Measurements from ENCODE around the gene PDSS2. TPM values are rescaled to one million over a fixed set of nuclear protein-coding genes. Genes with fewer than 3 reads are reported as not detected.

The PDSS2 gene
- total and polyA plus RNA-seq, 2 of the 4 experiments (the other 2 are of a cell fraction), result 8.6 to 9.2 TPM

GRCh38 chr6:107267006-107267405 is 192.4 kb downstream of the PDSS2 start:
- ATAC-seq (ENCODE audit: low read depth) (no peak), DNase-seq (no peak)
- Histone ChIP-seq H2AFZ (replicated peaks; ENCODE audit: low read length, poor library complexity) (no peak overlapping the region), H3K23ac (ENCODE audit: low read depth, low read length) (no peak overlapping the region), H4K8ac (ENCODE audit: low read depth in 2 of 2, low read length in 2 of 2) (no peak overlapping the region), H2AK5ac (ENCODE audit: low read depth, low read length) (no peak overlapping the region), H3K9me1 (ENCODE audit: insufficient read depth, low read length) (no peaks in the 10 kb centered on the region), H3K9me3 (ENCODE audit: control insufficient read depth, insufficient read depth, low read length) (no peaks in the 10 kb centered on the region), H4K91ac (ENCODE audit: insufficient read depth, low read depth, low read length) (no peak overlapping the region), H3K18ac (ENCODE audit: low read depth, low read length) (no peak overlapping the region), H3K14ac (replicated peaks; ENCODE audit: low read depth, low read length) (no peak overlapping the region), H3K4me2 (ENCODE audit: low read depth, low read length) (no peak overlapping the region), H3K27ac (ENCODE audit: insufficient read depth, low read length) (no peak overlapping the region), H2BK120ac (ENCODE audit: low read depth, low read length) (no peak overlapping the region), H4K5ac (ENCODE audit: low read depth, low read length) (no peak overlapping the region), H3K36me3 (ENCODE audit: control insufficient read depth, insufficient read depth, low read length) (no peaks in the 10 kb centered on the region), H3K4me1 (ENCODE audit: control insufficient read depth, insufficient read depth, low read length) (no peaks in the 10 kb centered on the region), H3K9ac (ENCODE audit: low read depth, low read length) (no peak overlapping the region), H3K27me3 (ENCODE audit: control insufficient read depth, insufficient read depth, low read length) (no peaks in the 10 kb centered on the region), H2BK5ac (ENCODE audit: low read depth, low read length, poor library complexity, severe bottlenecking) (no peak overlapping the region), H3K56ac (ENCODE audit: extremely low read depth, insufficient read depth, low read length) (no peak overlapping the region), H3K79me1 (ENCODE audit: low read depth in 1 of 2, low read length in 2 of 2) (no peaks in the 10 kb centered on the region), H3K4me3 (ENCODE audit: insufficient read depth, low read depth, low read length) (no peak overlapping the region), H2AK9ac (replicated peaks; ENCODE audit: low read depth, low read length, poor library complexity) (no peak overlapping the region), H2BK20ac (ENCODE audit: low read depth, low read length) (no peak overlapping the region), H2BK15ac (ENCODE audit: low read depth, low read length) (no peak overlapping the region), H4K20me1 (ENCODE audit: insufficient read depth, low read length) (no peaks in the 10 kb centered on the region), H3K4ac (ENCODE audit: low read depth, low read length) (no peak overlapping the region)
- no CpG with 5 or more reads among the region's 4 CpGs for WGBS, 2 experiments (ENCODE audit: extremely low coverage in 2 of 2, insufficient read length in 1 of 2)
- CTCF ChIA-PET, result no interaction called here
- POLR2A ChIA-PET (ENCODE audit: unreplicated experiment), result interaction anchor here (0.5 kb wide), 1 partner anchor 11 kb away, joined by 3 read pairs; no protein-coding TSS in a partner anchor
- dilution Hi-C loops (cut with HindIII; ENCODE audit: low sequenced_read_pairs, unreplicated experiment), result no loop called here
- TF ChIP-seq CHD1 (IDR thresholded peaks at IDR 0.05; ENCODE audit: low read depth, low read length), result no peak
- intact Hi-C loops (cut with micrococcal nuclease), result no loop called here
- no TSS peak for BruUV-seq (replicated peaks)
- in situ Hi-C loops (cut with MboI; ENCODE audit: low sequenced_read_pairs), result no loop called here

All from IMR-90 (cell line).